Measurements from ENCODE around the gene PRKAG2.

The PRKAG2 gene

GRCh38 chr7:151838072-151838471 lies 38.8 kb downstream of the PRKAG2 start:
- H3K4me3 ChIP-seq (ENCODE audit: low read depth, low read length): no peak overlapping the region
- no peak for TF ChIP-seq CTCF (IDR thresholded peaks at IDR 0.05; ENCODE audit: insufficient read depth, low read depth, low read length, missing control alignments)
- no peak for DNase-seq (ENCODE audit: low read depth)

GRCh38 chr7:151837285-151838042 lies 39.5 kb downstream of the PRKAG2 start:
- H3K4me3 ChIP-seq (ENCODE audit: low read depth, low read length): no peak overlapping the region
- TF ChIP-seq CTCF (IDR thresholded peaks at IDR 0.05; ENCODE audit: insufficient read depth, low read depth, low read length, missing control alignments): no peak
- no peak for DNase-seq (ENCODE audit: low read depth)

- H3K4me3 ChIP-seq (ENCODE audit: low read depth, low read length): no peak overlapping the region
- no peak for TF ChIP-seq CTCF (IDR thresholded peaks at IDR 0.05; ENCODE audit: insufficient read depth, low read depth, low read length, missing control alignments)
- no peak for DNase-seq (ENCODE audit: low read depth)
These were observed 40.0 kb downstream of the PRKAG2 start for GRCh38 chr7:151836927-151837205.

- no peak overlapping the region for H3K4me3 ChIP-seq (ENCODE audit: low read depth, low read length)
These were observed 40.6 kb downstream of the PRKAG2 start for GRCh38 chr7:151836191-151836926.

GRCh38 chr7:151835636-151836035 lies 41.3 kb downstream of the PRKAG2 start:
- no peak for TF ChIP-seq CTCF (IDR thresholded peaks at IDR 0.05; ENCODE audit: insufficient read depth, low read depth, low read length, missing control alignments)

More at GRCh38 chr7:151836191-151836926, 40.6 kb downstream of the PRKAG2 start:
- TF ChIP-seq CTCF (IDR thresholded peaks at IDR 0.05; ENCODE audit: insufficient read depth, low read depth, low read length, missing control alignments): no peak
- no peak for DNase-seq (ENCODE audit: low read depth)

GRCh38 chr7:151834271-151835035 lies 42.5 kb downstream of the PRKAG2 start:
- DNase-seq (ENCODE audit: low read depth): no peak
- H3K4me3 ChIP-seq (ENCODE audit: low read depth, low read length): no peak overlapping the region
- TF ChIP-seq CTCF (IDR thresholded peaks at IDR 0.05; ENCODE audit: insufficient read depth, low read depth, low read length, missing control alignments): no peak

More at GRCh38 chr7:151835636-151836035, 41.3 kb downstream of the PRKAG2 start:
- H3K4me3 ChIP-seq (ENCODE audit: low read depth, low read length): no peak overlapping the region
- no peak for DNase-seq (ENCODE audit: low read depth)
